Fibroblast of peridontal ligament (primary cell): ENCODE measurements around the gene TOM1L2.
"Not testable (repeated sequence)": the region's sequence is repeated elsewhere in the genome, so short reads cannot be mapped to it uniquely, and the experiment has no call there.

Experiments
- DNase-seq: peaks from one replicate; pipeline ENCODE4 v3.0.0-alpha.2; 2010; ENCODE audit errors: extremely low read depth

Gene TOM1L2

GRCh38 chr17:17819561-17819995 lies 152.6 kb downstream of the TOM1L2 start:
- DNase-seq: peak; percentile 52

GRCh38 chr17:17819111-17819510 lies 153.1 kb downstream of the TOM1L2 start:
- DNase-seq: no peak

DNA sequence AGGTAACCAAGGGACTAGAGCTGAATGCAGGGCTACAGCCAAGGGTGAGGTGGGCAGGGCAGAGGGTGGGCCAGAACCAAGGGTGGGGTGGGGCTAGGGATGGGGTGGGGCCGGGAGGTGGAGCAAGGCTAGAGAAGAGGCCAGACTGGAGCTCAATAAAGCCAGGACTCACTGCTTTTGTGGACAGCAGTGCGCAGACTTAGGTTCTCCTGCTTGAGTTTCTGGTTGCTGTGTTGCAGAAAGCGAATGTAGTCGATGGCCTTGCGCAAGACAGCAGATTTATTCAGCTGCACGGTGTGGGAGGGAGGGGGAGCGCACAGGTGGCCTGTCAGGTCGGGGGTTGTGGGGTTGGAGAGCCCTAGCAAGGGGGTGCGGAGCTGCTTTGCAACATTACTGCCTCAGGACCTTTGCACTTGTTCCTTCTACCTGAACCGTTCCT lies 154.1 kb downstream of the TOM1L2 start:
- DNase-seq: no peak

DNA sequence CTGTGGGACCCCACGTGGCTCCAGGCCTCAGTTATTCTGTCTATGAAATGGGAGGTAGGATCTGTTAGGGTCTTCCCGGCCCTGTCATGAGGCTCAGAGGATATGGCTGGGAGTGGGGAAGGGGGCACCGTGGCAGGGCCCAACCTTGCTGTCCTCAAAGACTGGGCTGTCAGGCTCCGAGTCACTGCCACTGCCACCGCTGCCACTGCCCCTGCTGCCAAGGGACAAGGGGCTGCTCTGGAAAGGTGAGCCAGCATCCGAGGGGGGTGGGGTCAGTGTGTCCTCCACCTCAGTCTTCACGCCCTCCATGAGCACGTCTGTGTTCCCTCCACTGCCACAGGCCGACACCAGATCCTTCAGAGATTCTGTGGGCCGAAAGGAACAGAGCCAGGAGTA lies 154.7 kb downstream of the TOM1L2 start:
- DNase-seq: no peak

- DNase-seq: no peak
Observed at GRCh38 chr17:17816831-17817551, 155.2 kb downstream of the TOM1L2 start.

DNA sequence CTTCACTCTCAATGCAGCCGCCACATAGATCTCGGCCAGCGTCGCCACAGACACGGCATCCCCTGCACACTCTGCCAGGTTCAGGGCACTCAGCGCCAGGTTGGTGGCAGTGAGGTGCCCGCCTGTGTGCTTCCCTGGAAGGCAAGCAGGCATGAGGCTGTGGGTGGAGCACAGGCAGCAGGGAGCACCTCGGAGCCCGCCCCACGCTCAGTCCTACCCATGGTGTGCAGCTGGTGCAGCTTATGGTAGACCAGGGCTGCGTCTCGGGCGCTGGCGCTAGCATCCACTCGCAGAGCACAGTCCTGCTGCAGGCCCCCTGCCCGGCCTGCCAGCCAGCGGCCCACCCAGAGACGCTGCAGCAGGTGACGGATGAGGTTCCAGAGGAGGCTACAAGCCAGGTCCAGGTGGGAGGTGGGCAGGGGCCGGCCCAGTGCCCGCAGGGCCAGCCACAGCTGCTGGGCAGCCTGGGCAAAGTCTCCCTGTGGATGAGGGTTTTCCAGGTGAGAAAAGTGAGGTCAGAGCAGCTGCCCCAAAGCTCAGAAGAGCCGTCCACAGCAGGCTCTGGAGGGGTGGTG lies 155.9 kb downstream of the TOM1L2 start:
- DNase-seq: no peak

GRCh38 chr17:17815436-17816200 lies 156.6 kb downstream of the TOM1L2 start:
- DNase-seq: no peak

DNA sequence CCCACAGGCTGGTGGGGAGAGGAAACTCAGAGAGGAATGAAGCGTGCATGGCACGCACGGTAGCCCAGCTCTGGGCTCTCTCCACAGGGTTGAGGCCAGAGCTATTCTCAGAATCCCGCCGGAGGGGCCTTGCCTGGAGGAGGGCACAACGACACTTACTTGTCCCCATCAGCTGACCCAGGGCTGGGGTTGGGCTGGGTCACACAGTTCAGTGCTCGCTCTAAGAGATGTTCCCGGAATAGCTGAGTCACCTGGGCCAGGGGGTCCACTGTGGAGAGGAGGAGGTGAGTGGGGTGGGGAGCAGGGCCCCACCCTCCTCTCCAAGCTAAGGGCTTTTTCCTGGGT lies 157.2 kb downstream of the TOM1L2 start:
- no peak for DNase-seq

GRCh38 chr17:17814162-17815061 lies 157.8 kb downstream of the TOM1L2 start:
- no peak for DNase-seq

GRCh38 chr17:17813725-17814095 lies 158.5 kb downstream of the TOM1L2 start:
- no peak for DNase-seq

GRCh38 chr17:17813055-17813724 lies 159.0 kb downstream of the TOM1L2 start:
- DNase-seq: no peak

- DNase-seq: peak; percentile 63
Observed at GRCh38 chr17:17812211-17813054, 159.8 kb downstream of the TOM1L2 start.

GRCh38 chr17:17811381-17812210 lies 160.6 kb downstream of the TOM1L2 start:
- DNase-seq: no peak

DNA sequence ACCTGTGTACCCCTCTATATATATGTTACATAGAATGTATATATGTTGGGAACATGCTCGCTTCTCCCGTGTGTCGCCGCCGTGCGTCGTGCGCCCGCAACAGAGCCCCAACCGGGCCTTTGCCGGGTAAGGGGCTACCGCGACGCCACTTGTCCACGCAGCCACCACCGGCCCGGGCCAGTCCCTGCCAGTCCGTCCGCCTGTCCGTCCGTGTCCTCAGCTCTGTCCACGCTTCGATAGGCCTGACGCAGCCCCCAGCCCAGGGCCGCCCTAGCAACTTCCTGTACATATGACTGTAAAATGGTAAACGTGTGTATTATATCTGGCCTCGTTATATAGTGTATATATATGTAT lies 161.3 kb downstream of the TOM1L2 start:
- DNase-seq: no peak

GRCh38 chr17:17810084-17810894 lies 161.9 kb downstream of the TOM1L2 start:
- peak; percentile 53 for DNase-seq

DNA sequence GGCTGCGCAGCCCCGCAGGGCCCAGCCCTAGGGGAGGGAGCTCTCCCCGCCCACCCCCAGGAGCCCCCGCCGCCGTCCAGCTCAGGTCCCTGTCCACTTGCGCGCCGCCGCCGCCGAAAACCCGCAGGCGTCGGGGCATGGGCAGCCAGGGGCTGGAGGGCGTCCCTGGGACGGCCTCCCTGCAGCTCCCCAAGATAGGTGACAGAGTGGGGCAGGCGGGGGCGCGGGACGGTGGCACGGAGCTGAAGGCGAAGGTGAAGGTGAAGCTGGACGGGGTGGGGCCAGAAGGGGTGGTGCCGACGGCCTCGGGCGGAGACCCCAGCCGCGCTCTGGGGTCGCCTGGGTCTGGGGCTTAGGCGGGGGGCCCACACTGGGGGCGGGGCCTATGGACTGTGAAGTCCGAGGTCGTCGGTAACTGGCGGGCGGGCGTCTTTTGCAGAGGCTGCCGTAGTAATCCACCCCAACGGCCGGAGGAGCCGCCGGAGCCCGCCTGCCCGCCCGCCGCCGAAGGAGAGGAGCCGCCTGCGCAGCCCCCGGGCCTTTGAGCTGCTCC lies 162.6 kb downstream of the TOM1L2 start:
- no peak for DNase-seq

- DNase-seq: peak; percentile 48
Observed at GRCh38 chr17:17808706-17809432, 163.3 kb downstream of the TOM1L2 start.

- DNase-seq: not testable (repeated sequence)
Observed at GRCh38 chr17:17808200-17808599, 164.0 kb downstream of the TOM1L2 start.
